ENCODE measurements around the gene VCX3B. TPM values are rescaled to one million over a fixed set of nuclear protein-coding genes. Genes with fewer than 3 reads are reported as not detected.

VCX3B gene
- total and polyA plus RNA-seq, 2 of the 8 experiments (the other 6 are each of a cell fraction or from before 2014, with no cell fraction given): not detected

GRCh38 chrX:8430444-8430843, 34.2 kb upstream of the VCX3B start:
- H3K36me3 ChIP-seq (ENCODE audit: control insufficient read depth in 2 of 4, insufficient read depth in 4 of 4, low read length in 3 of 4): no peaks in the 10 kb centered on the region
- H3K9me3 ChIP-seq (ENCODE audit: insufficient read depth in 2 of 2, low read depth in 1 of 2, low read length in 1 of 2): no peaks in the 10 kb centered on the region
- H3K27me3 ChIP-seq (replicated peaks in 1 of 4; ENCODE audit: control insufficient read depth in 3 of 4, extremely low read depth in 1 of 4, insufficient read depth in 3 of 4, low read length in 3 of 4): no peaks in the 10 kb centered on the region
- H2BK5ac ChIP-seq (ENCODE audit: low read depth, low read length): no peak overlapping the region
- H3K4ac ChIP-seq (replicated peaks; ENCODE audit: insufficient read length, low read depth, low read length): no peak overlapping the region
- H3K9ac ChIP-seq (replicated peaks in 1 of 4; ENCODE audit: extremely low read depth in 1 of 4, low read depth in 3 of 4, low read length in 3 of 4): no peak overlapping the region
- no peak overlapping the region for H4K8ac ChIP-seq (ENCODE audit: extremely low read depth, insufficient read depth, low read length)
- H3K79me2 ChIP-seq (ENCODE audit: control insufficient read depth in 1 of 2, insufficient read depth in 2 of 2, low read length in 2 of 2): no peaks in the 10 kb centered on the region
- H4K91ac ChIP-seq (replicated peaks; ENCODE audit: insufficient read length, low read length): no peak overlapping the region
- DNase-seq (ENCODE audit: low read depth in 1 of 2, low spot score in 2 of 2) (no peak), FAIRE-seq (no peak)
- no peaks in the 10 kb centered on the region for H4K20me1 ChIP-seq (replicated peaks in 1 of 2; ENCODE audit: control insufficient read depth in 1 of 2, insufficient read depth in 2 of 2, low read length in 2 of 2)
- no peak overlapping the region for H3K27ac ChIP-seq (ENCODE audit: low read depth, low read length)
- no peaks in the 10 kb centered on the region for H3K23me2 ChIP-seq (ENCODE audit: low read depth, low read length)
- H3K4me1 ChIP-seq (replicated peaks in 1 of 4; ENCODE audit: control insufficient read depth in 3 of 4, insufficient read depth in 4 of 4, low read length in 3 of 4): no peaks in the 10 kb centered on the region
- H3K18ac ChIP-seq (ENCODE audit: extremely low read depth, low read length): no peak overlapping the region
- H2BK12ac ChIP-seq (ENCODE audit: low read depth, low read length): no peak overlapping the region
- H4K5ac ChIP-seq (ENCODE audit: insufficient read length, low read depth, low read length): no peak overlapping the region
- H3K56ac ChIP-seq (replicated peaks; ENCODE audit: insufficient read length, low read depth, low read length): no peak overlapping the region
- H3K4me2 ChIP-seq (ENCODE audit: insufficient read depth in 1 of 2, low read depth in 2 of 2, low read length in 2 of 2): no peak overlapping the region
- H3K79me1 ChIP-seq (ENCODE audit: low read depth, low read length): no peaks in the 10 kb centered on the region
- ChIA-PET CTCF (ENCODE audit: partially characterized antibody) (interaction anchor here (0.6 kb wide), 1 partner anchor 24 kb away, joined by 3 read pairs; no protein-coding TSS in a partner anchor), POLR2A (ENCODE audit: partially characterized antibody) (no interaction called here)
- 87% methylated on average over 3 of the region's 3 CpGs; no CpG with 5 or more reads in 1 of the 2 experiments for WGBS, 2 experiments (ENCODE audit: extremely low coverage in 1 of 2, insufficient coverage in 1 of 2, insufficient read length in 1 of 2, insufficient replicate concordance in 2 of 2, low coverage in 1 of 2, low lambda C conversion rate in 2 of 2, missing lambda C conversion rate in 1 of 2)
- no peak overlapping the region for H2AFZ ChIP-seq (ENCODE audit: low read length)
- no peak overlapping the region for H3K4me3 ChIP-seq (ENCODE audit: extremely low read depth in 1 of 4, insufficient read depth in 2 of 4, low read depth in 3 of 4, low read length in 4 of 4)
- no peak overlapping the region for H2AK5ac ChIP-seq (ENCODE audit: low read depth, low read length)
- no peak for TF ChIP-seq POLR2AphosphoS5 (IDR thresholded peaks at IDR 0.05; ENCODE audit: low read depth, low read length)
- TF ChIP-seq TEAD4 (IDR thresholded peaks at IDR 0.05; ENCODE audit: low read depth, low read length): no peak
- TF ChIP-seq KDM4A (IDR thresholded peaks at IDR 0.05; ENCODE audit: low read depth, low read length, severe bottlenecking): no peak
- no peak overlapping the region for H3K14ac ChIP-seq (ENCODE audit: insufficient read length)
- H3K23ac ChIP-seq (ENCODE audit: insufficient read length): no peak overlapping the region
- no peak overlapping the region for H2BK15ac ChIP-seq (ENCODE audit: low read length)
- no peak overlapping the region for H2BK20ac ChIP-seq (ENCODE audit: low read length)
- no peak overlapping the region for H2BK120ac ChIP-seq (replicated peaks; ENCODE audit: low read depth, low read length)
